Central memory CD8-positive, alpha-beta T cell (primary cell): ENCODE results near the gene SLC16A1.
"Not testable (repeated sequence)": the region's sequence is repeated elsewhere in the genome, so short reads cannot be mapped to it uniquely, and the experiment has no call there.

Experiments
- ATAC-seq: fragments of 150-1000 bp; cut with Tn5 transposase; replicated peaks from 2 replicates; pipeline ENCODE4 v1.10.0; 2022; ENCODE audit warnings: mild to moderate bottlenecking, moderate FRiP score, moderate number of reproducible peaks; ENCODE audit not compliant: poor library complexity, severe bottlenecking; ENCODE audit errors: extremely low read depth
- DNase-seq, 2 donors: peaks; one replicate each; pipeline ENCODE4 v3.0.0; 2021; ENCODE audit warnings: low spot score in 2 of 2
- H3K27ac Mint-ChIP-seq: one replicate; pipeline ENCODE4 v1.8.0; 2022; ENCODE audit warnings: low read depth, mild to moderate bottlenecking, moderate library complexity, mixed read lengths
- H3K27me3 Mint-ChIP-seq: one replicate; pipeline ENCODE4 v1.8.0; 2022; ENCODE audit warnings: mixed read lengths
- H3K36me3 Mint-ChIP-seq: one replicate; pipeline ENCODE4 v1.8.0; 2022; ENCODE audit warnings: mild to moderate bottlenecking, moderate library complexity, mixed read lengths; ENCODE audit not compliant: insufficient read depth
- H3K4me1 Mint-ChIP-seq: one replicate; pipeline ENCODE4 v1.8.0; 2022; ENCODE audit warnings: mixed read lengths
- H3K4me3 Mint-ChIP-seq: one replicate; pipeline ENCODE4 v1.8.0; 2022; ENCODE audit warnings: mild to moderate bottlenecking, moderate library complexity, mixed read lengths
- H3K9me3 Mint-ChIP-seq: one replicate; pipeline ENCODE4 v1.8.0; 2022; ENCODE audit warnings: mixed read lengths

The SLC16A1 gene

GRCh38 chr1:112904071-112904830 lies 51.7 kb downstream of the SLC16A1 start:
- Mint-ChIP-seq H3K27ac (no peak overlapping the region), H3K4me1 (peaks cover 14% of the 10 kb centered on the region), H3K36me3 (peaks cover 1% of the 10 kb centered on the region), H3K9me3 (no peaks in the 10 kb centered on the region), H3K27me3 (no peaks in the 10 kb centered on the region), H3K4me3 (no peak overlapping the region)
- no peak for ATAC-seq
- DNase-seq: no peak

- H3K27ac Mint-ChIP-seq: no peak overlapping the region
- no peaks in the 10 kb centered on the region for H3K9me3 Mint-ChIP-seq
- peaks cover 1% of the 10 kb centered on the region for H3K36me3 Mint-ChIP-seq
- no peak for ATAC-seq
- DNase-seq: no peak
- peaks cover 14% of the 10 kb centered on the region for H3K4me1 Mint-ChIP-seq
- H3K27me3 Mint-ChIP-seq: no peaks in the 10 kb centered on the region
- H3K4me3 Mint-ChIP-seq: no peak overlapping the region
Observed at GRCh38 chr1:112902221-112902620, 53.8 kb downstream of the SLC16A1 start.

GRCh38 chr1:112901387-112901786 lies 54.6 kb downstream of the SLC16A1 start:
- Mint-ChIP-seq H3K27me3 (no peaks in the 10 kb centered on the region), H3K9me3 (no peaks in the 10 kb centered on the region), H3K27ac (no peak overlapping the region), H3K4me1 (peaks cover 14% of the 10 kb centered on the region), H3K36me3 (no peaks in the 10 kb centered on the region), H3K4me3 (no peak overlapping the region)
- DNase-seq: no peak
- ATAC-seq: no peak

GRCh38 chr1:112896783-112897182 lies 59.2 kb downstream of the SLC16A1 start:
- no peaks in the 10 kb centered on the region for H3K27me3 Mint-ChIP-seq
- no peak overlapping the region for H3K27ac Mint-ChIP-seq
- H3K4me3 Mint-ChIP-seq: no peak overlapping the region
- ATAC-seq (no peak), DNase-seq (no peak)
- H3K36me3 Mint-ChIP-seq: peaks cover 2% of the 10 kb centered on the region
- H3K4me1 Mint-ChIP-seq: no peaks in the 10 kb centered on the region
- no peaks in the 10 kb centered on the region for H3K9me3 Mint-ChIP-seq

GRCh38 chr1:112894561-112895011 lies 61.4 kb downstream of the SLC16A1 start:
- Mint-ChIP-seq H3K27me3 (no peaks in the 10 kb centered on the region), H3K4me3 (no peak overlapping the region), H3K4me1 (no peaks in the 10 kb centered on the region), H3K27ac (no peak overlapping the region), H3K36me3 (peaks cover 2% of the 10 kb centered on the region), H3K9me3 (no peaks in the 10 kb centered on the region)
- DNase-seq (no peak), ATAC-seq (no peak)

GRCh38 chr1:112894010-112894292 lies 62.0 kb downstream of the SLC16A1 start:
- Mint-ChIP-seq H3K4me1 (no peaks in the 10 kb centered on the region), H3K4me3 (no peak overlapping the region), H3K27me3 (no peaks in the 10 kb centered on the region), H3K27ac (no peak overlapping the region), H3K9me3 (no peaks in the 10 kb centered on the region), H3K36me3 (peaks cover 2% of the 10 kb centered on the region)
- DNase-seq (no peak), ATAC-seq (no peak)

GRCh38 chr1:112893288-112894009 lies 62.5 kb downstream of the SLC16A1 start:
- ATAC-seq (no peak), DNase-seq (no peak)
- H3K27ac Mint-ChIP-seq: no peak overlapping the region
- no peaks in the 10 kb centered on the region for H3K4me1 Mint-ChIP-seq
- H3K9me3 Mint-ChIP-seq: no peaks in the 10 kb centered on the region
- H3K4me3 Mint-ChIP-seq: no peak overlapping the region
- peaks cover 2% of the 10 kb centered on the region for H3K36me3 Mint-ChIP-seq
- H3K27me3 Mint-ChIP-seq: no peaks in the 10 kb centered on the region

GRCh38 chr1:112889906-112890305 lies 66.1 kb downstream of the SLC16A1 start:
- H3K9me3 Mint-ChIP-seq, H3K27me3 Mint-ChIP-seq, H3K27ac Mint-ChIP-seq, ATAC-seq, DNase-seq, H3K4me1 Mint-ChIP-seq, H3K4me3 Mint-ChIP-seq, H3K36me3 Mint-ChIP-seq: not testable (repeated sequence)

GRCh38 chr1:112889052-112889768 lies 66.8 kb downstream of the SLC16A1 start:
- H3K9me3 Mint-ChIP-seq: no peaks in the 10 kb centered on the region
- H3K4me1 Mint-ChIP-seq: no peaks in the 10 kb centered on the region
- no peak overlapping the region for H3K27ac Mint-ChIP-seq
- H3K4me3 Mint-ChIP-seq: no peak overlapping the region
- ATAC-seq (no peak), DNase-seq (no peak)
- H3K27me3 Mint-ChIP-seq: no peaks in the 10 kb centered on the region
- peaks cover 4% of the 10 kb centered on the region for H3K36me3 Mint-ChIP-seq

GRCh38 chr1:112888630-112889029 lies 67.4 kb downstream of the SLC16A1 start:
- Mint-ChIP-seq H3K27ac (no peak overlapping the region), H3K36me3 (peaks cover 4% of the 10 kb centered on the region), H3K27me3 (no peaks in the 10 kb centered on the region)

GRCh38 chr1:112887599-112888283 lies 68.3 kb downstream of the SLC16A1 start:
- H3K27me3 Mint-ChIP-seq: no peaks in the 10 kb centered on the region
- ATAC-seq (no peak), DNase-seq (no peak)
- H3K36me3 Mint-ChIP-seq: peaks cover 4% of the 10 kb centered on the region
- no peaks in the 10 kb centered on the region for H3K9me3 Mint-ChIP-seq
- no peak overlapping the region for H3K27ac Mint-ChIP-seq
- no peak overlapping the region for H3K4me3 Mint-ChIP-seq
- H3K4me1 Mint-ChIP-seq: no peaks in the 10 kb centered on the region

More at GRCh38 chr1:112888630-112889029, 67.4 kb downstream of the SLC16A1 start:
- DNase-seq: no peak
- ATAC-seq: no peak
- Mint-ChIP-seq H3K9me3 (no peaks in the 10 kb centered on the region), H3K4me3 (no peak overlapping the region), H3K4me1 (no peaks in the 10 kb centered on the region)

GRCh38 chr1:112884996-112885395 lies 71.0 kb downstream of the SLC16A1 start:
- H3K9me3 Mint-ChIP-seq, H3K4me1 Mint-ChIP-seq, H3K27me3 Mint-ChIP-seq, H3K27ac Mint-ChIP-seq, ATAC-seq, DNase-seq, H3K36me3 Mint-ChIP-seq, H3K4me3 Mint-ChIP-seq: not testable (repeated sequence)
